ENCODE data around the gene HK2. TPM values are rescaled to one million over a fixed set of nuclear protein-coding genes. Genes with fewer than 3 reads are reported as not detected.
"Not testable (repeated sequence)": the region's sequence is repeated elsewhere in the genome, so short reads cannot be mapped to it uniquely, and the experiment has no call there.

Gene HK2
- total RNA-seq, 1 donor from 2014 or later = 4.1 TPM

GRCh38 chr2:74834234-74834791, 386 bp downstream of the HK2 start:
- ATAC-seq (ENCODE audit: poor library complexity) (peak; percentile 15), DNase-seq (peak; percentile 56)
- intact Hi-C loops (cut with DNase I) = not testable (repeated sequence)

GRCh38 chr2:74834792-74835755, 1.1 kb downstream of the HK2 start:
- DNase-seq = peak; percentile 59
- intact Hi-C loops (cut with DNase I) = no loop called here
- ATAC-seq (ENCODE audit: poor library complexity) = peak; percentile 51

GRCh38 chr2:74835831-74836674, 2.1 kb downstream of the HK2 start:
- intact Hi-C loops (cut with DNase I) = no loop called here
- DNase-seq (no peak), ATAC-seq (ENCODE audit: poor library complexity) (no peak)

GRCh38 chr2:74836675-74837401, 2.9 kb downstream of the HK2 start:
- intact Hi-C loops (cut with DNase I) = no loop called here
- ATAC-seq (ENCODE audit: poor library complexity) (no peak), DNase-seq (no peak)

GRCh38 chr2:74841641-74842040, 7.7 kb downstream of the HK2 start:
- DNase-seq = peak; percentile 55
- ATAC-seq (ENCODE audit: poor library complexity) = peak; percentile 58
- intact Hi-C loops (cut with DNase I) = no loop called here

GRCh38 chr2:74843433-74843832, 9.5 kb downstream of the HK2 start:
- DNase-seq (no peak), ATAC-seq (ENCODE audit: poor library complexity) (no peak)
- intact Hi-C loops (cut with DNase I) = no loop called here

- ATAC-seq (ENCODE audit: poor library complexity) (no peak), DNase-seq (no peak)
- intact Hi-C loops (cut with DNase I) = no loop called here
Measured at GRCh38 chr2:74843899-74844298, 10.0 kb downstream of the HK2 start.

- ATAC-seq (ENCODE audit: poor library complexity) = no peak
- intact Hi-C loops (cut with DNase I) = no loop called here
- no peak for DNase-seq
Measured at GRCh38 chr2:74844752-74845151, 10.8 kb downstream of the HK2 start.

GRCh38 chr2:74845217-74845751, 11.4 kb downstream of the HK2 start:
- ATAC-seq (ENCODE audit: poor library complexity) (peak; percentile 84), DNase-seq (peak; percentile 84)
- intact Hi-C loops (cut with DNase I) = no loop called here

GRCh38 chr2:74845991-74846390, 12.1 kb downstream of the HK2 start:
- no peak for DNase-seq
- ATAC-seq (ENCODE audit: poor library complexity) = no peak
- intact Hi-C loops (cut with DNase I) = no loop called here

GRCh38 chr2:74846481-74846880, 12.6 kb downstream of the HK2 start:
- DNase-seq (no peak), ATAC-seq (ENCODE audit: poor library complexity) (no peak)
- intact Hi-C loops (cut with DNase I) = no loop called here

- intact Hi-C loops (cut with DNase I) = no loop called here
- ATAC-seq (ENCODE audit: poor library complexity) (no peak), DNase-seq (no peak)
Measured at GRCh38 chr2:74847070-74847858, 13.3 kb downstream of the HK2 start.

- ATAC-seq (ENCODE audit: poor library complexity) (peak; percentile 44), DNase-seq (peak; percentile 71)
- intact Hi-C loops (cut with DNase I) = no loop called here
Measured at GRCh38 chr2:74849228-74849892, 15.4 kb downstream of the HK2 start.

GRCh38 chr2:74850496-74851190, 16.7 kb downstream of the HK2 start:
- intact Hi-C loops (cut with DNase I) = no loop called here
- DNase-seq (no peak), ATAC-seq (ENCODE audit: poor library complexity) (no peak)

GRCh38 chr2:74851191-74851566, 17.3 kb downstream of the HK2 start:
- intact Hi-C loops (cut with DNase I) = no loop called here
- no peak for DNase-seq

GRCh38 chr2:74853360-74853759, 19.4 kb downstream of the HK2 start:
- DNase-seq; intact Hi-C loops (cut with DNase I); ATAC-seq (ENCODE audit: poor library complexity): not testable (repeated sequence)

More at GRCh38 chr2:74851191-74851566, 17.3 kb downstream of the HK2 start:
- no peak for ATAC-seq (ENCODE audit: poor library complexity)

GRCh38 chr2:74854401-74854800, 20.5 kb downstream of the HK2 start:
- DNase-seq = no peak
- no peak for ATAC-seq (ENCODE audit: poor library complexity)
- intact Hi-C loops (cut with DNase I) = no loop called here

Data from Right ventricle myocardium superior (tissue), 1 donor.